ENCODE data around the gene MYO18B. TPM values are rescaled to one million over a fixed set of nuclear protein-coding genes. Genes with fewer than 3 reads are reported as not detected.

MYO18B gene
- total RNA-seq, 4 donors from 2014 or later = under 0.01 to 0.50 (median 0.13) TPM

DNA sequence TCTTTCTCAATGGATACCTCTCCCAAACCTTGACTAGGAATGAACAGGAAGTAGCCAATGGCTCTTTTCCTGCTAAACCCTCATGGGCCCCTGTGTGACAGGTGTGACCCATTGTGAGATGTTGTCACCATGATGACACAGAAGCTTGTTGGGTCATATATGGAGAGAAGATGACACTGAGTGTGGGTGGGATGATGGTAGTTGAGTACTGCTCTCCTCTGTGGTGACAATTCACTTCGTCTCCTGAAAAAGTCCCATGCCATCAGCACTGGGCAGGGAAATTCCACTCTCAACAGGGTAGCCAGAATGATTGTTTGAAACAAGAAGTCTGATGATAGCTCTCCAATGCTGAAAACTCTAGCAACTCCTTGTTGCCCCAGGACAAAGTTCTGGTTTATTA lies 333.3 kb downstream of the MYO18B start:
- Histone ChIP-seq H3K27ac (replicated peaks in 1 of 4) (no peak overlapping the region), H3K9me3 (no peaks in the 10 kb centered on the region), H3K36me3 (no peaks in the 10 kb centered on the region), H3K27me3 (peaks cover 0 to 34% (median 0%) of the 10 kb centered on the region in 4 donors), H3K4me1 (no peaks in the 10 kb centered on the region), H3K4me3 (no peak overlapping the region)
- DNase-seq (ENCODE audit: extremely low spot score) = no peak
- intact Hi-C loops (cut with DNase I) = no loop called here
- no peak for TF ChIP-seq EP300 (IDR thresholded peaks at IDR 0.05)
- TF ChIP-seq, protein P1, sequence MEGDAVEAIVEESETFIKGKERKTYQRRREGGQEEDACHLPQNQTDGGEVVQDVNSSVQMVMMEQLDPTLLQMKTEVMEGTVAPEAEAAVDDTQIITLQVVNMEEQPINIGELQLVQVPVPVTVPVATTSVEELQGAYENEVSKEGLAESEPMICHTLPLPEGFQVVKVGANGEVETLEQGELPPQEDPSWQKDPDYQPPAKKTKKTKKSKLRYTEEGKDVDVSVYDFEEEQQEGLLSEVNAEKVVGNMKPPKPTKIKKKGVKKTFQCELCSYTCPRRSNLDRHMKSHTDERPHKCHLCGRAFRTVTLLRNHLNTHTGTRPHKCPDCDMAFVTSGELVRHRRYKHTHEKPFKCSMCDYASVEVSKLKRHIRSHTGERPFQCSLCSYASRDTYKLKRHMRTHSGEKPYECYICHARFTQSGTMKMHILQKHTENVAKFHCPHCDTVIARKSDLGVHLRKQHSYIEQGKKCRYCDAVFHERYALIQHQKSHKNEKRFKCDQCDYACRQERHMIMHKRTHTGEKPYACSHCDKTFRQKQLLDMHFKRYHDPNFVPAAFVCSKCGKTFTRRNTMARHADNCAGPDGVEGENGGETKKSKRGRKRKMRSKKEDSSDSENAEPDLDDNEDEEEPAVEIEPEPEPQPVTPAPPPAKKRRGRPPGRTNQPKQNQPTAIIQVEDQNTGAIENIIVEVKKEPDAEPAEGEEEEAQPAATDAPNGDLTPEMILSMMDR (IDR thresholded peaks at IDR 0.05) = no peak
- no peak for TF ChIP-seq POLR2AphosphoS5 (IDR thresholded peaks at IDR 0.05)
- no peak for TF ChIP-seq POLR2A (IDR thresholded peaks at IDR 0.05; ENCODE audit: low read depth)
- WGBS = 67% methylated on average over 1 of the region's 1 CpG

DNA sequence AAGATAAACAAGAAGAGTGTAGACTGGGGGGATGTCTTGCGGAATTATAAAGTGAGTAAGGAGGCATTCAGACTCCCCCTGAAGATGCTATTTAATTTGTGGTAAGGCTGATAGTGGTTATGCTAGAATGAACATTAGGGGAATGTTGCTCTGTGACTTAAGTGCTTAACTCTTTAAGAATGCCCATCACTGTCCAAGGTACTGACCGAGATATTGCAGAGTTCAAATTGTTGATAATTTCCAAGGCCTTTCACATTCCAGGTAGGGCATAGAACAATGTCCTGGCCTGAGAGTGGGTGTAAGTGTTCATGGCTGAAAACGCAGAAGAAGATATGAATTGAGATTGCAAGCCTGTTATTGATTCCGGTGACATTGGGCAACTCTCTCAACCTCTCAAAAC lies 337.0 kb downstream of the MYO18B start:
- WGBS = 52% methylated on average over 4 of the region's 4 CpGs
- no peak overlapping the region for H3K4me3 ChIP-seq
- no peaks in the 10 kb centered on the region for H3K9me3 ChIP-seq
- H3K27ac ChIP-seq (replicated peaks in 1 of 4) = no peak overlapping the region
- TF ChIP-seq POLR2AphosphoS5 (IDR thresholded peaks at IDR 0.05) (no peak), POLR2A (IDR thresholded peaks at IDR 0.05; ENCODE audit: low read depth) (no peak), EP300 (IDR thresholded peaks at IDR 0.05) (no peak)
- TF ChIP-seq, protein P1 (IDR thresholded peaks at IDR 0.05) = no peak
- H3K27me3 ChIP-seq = peaks cover 0 to 40% (median 0%) of the 10 kb centered on the region in 4 donors
- intact Hi-C loops (cut with DNase I) = no loop called here
- no peaks in the 10 kb centered on the region for H3K4me1 ChIP-seq
- no peaks in the 10 kb centered on the region for H3K36me3 ChIP-seq
- DNase-seq (ENCODE audit: extremely low spot score) = no peak

Small RNAs within 50 kb of the gene (small RNA-seq; reads per million reads assigned to genes)
- gene RN7SKP169 = 0 reads per million in 3 donors
- 0 to 0.08 (median 0) reads per million in 3 donors for gene RNA5SP494
- gene Z98949.2 = 0 reads per million in 3 donors

Other genes starting within 250 kb of the MYO18B start
- 1 to 10 TPM; 2.5 to 5.8 (median 4.6) TPM for gene GRK3, start 177.5 kb upstream of the MYO18B start, total RNA-seq

Measured in esophagus muscularis mucosa (tissue), 4 donors.